GM19397 (cell line): ENCODE measurements around the gene EML1.

Experiments used
- ATAC-seq: cut with Tn5 transposase; IDR thresholded peaks from one replicate; pipeline ENCODE4 v1.9.1; 2021; ENCODE audit warnings: mild to moderate bottlenecking, moderate library complexity; ENCODE audit not compliant: unreplicated experiment

Gene EML1

DNA sequence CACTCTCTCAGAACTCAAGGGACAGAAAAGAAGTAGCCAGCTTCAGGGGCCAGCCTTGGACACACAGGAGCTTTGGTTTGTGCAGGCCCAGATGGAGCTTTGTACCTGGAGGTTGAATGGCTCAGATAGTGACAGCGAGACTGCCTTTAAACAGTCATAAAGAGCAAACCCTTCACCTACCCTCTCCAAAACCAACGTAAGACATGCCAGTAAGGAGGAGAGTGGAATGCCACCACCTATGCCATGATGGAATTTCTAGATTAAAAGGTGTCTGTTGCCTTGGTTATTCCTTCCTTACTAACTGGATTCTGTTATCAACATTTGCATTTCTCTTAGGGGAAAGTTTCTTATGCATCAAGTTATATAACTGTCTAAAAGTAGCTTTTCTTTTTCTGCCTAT is 98.1 kb downstream of the EML1 start:
- ATAC-seq, result no peak

DNA sequence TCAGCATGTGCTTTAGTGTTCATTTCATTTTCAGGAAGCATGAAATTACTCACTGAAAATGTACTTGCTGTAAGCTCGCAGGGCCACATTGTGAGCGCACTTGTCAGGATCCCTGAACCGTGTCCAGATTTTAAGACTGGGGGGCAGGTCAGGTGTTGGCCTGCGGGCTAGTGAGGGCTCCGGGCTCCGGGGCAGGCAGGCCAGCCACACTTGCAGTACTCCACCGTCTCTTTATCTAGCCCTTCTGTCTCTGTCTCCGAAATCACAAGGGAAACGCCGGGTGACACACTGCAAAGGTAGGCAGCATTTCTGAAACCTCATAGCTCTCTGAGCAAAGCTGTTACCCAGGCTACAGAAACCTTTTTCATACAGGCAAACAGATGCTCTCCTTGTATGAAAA is 98.7 kb downstream of the EML1 start:
- no peak for ATAC-seq

GRCh38 chr14:99892406-99892805 is 99.2 kb downstream of the EML1 start:
- no peak for ATAC-seq

DNA sequence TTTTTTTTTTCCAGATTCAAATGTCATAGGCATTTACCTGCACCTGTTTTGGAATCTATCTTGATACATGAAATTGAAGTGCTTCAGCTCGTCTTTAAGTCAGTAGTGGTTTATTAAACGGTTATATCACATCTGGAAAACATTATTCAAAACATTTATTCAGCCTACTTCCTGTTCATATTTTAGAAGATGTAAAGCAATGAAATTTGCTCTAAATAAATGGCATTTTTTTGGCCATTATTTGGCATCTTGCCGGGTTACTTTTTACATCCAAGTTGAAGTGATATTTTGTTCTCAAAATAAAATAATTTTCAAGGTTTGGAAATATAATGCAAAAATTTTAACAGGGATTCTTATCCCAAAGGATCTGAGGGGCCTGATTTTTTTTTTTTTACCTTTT is 103.1 kb downstream of the EML1 start:
- ATAC-seq, result no peak

- ATAC-seq, result no peak
Measured at GRCh38 chr14:99899578-99900178, 106.5 kb downstream of the EML1 start.

GRCh38 chr14:99902925-99903324 is 109.7 kb downstream of the EML1 start:
- ATAC-seq, result no peak

DNA sequence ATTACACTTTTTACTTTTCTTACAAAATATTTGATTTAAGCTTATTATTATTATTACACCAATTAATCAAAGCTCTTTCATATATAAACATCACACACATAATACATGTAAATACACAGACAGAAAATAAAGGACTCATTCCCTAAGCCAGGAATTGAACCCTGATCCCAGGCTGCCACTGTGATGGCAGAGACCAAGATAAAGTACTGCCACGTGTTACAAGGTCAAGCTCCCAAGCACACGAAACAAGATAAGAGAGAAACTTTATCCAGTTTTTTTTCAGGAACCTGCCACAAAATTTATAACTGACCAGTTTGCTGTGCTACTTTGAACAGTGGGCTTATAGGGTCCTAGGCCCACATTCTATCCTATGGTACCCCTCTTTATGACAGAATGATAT is 111.3 kb downstream of the EML1 start:
- no peak for ATAC-seq

DNA sequence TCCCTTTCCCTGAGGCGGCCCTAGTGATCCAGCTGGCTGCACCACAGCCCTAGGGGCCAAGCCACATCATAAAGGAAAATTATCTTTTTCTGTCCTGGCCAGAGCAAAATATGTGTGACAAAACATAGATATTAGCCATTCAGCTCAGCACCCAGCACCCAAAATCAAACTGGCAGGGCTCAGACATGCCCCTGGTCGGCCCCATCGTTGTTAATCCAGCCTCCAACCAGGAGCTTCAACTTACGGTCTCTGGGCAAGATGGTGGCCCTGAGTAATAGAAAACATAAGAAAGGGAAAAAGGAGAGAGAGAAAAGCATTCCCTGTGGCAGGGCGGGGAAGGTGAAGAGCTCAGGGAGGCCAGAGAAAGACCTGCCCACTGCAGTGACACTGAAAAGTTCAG is 111.9 kb downstream of the EML1 start:
- ATAC-seq, result no peak

- ATAC-seq, result no peak
Measured at GRCh38 chr14:99907761-99908652, 114.8 kb downstream of the EML1 start.

- ATAC-seq, result no peak
Measured at GRCh38 chr14:99908653-99909250, 115.5 kb downstream of the EML1 start.

DNA sequence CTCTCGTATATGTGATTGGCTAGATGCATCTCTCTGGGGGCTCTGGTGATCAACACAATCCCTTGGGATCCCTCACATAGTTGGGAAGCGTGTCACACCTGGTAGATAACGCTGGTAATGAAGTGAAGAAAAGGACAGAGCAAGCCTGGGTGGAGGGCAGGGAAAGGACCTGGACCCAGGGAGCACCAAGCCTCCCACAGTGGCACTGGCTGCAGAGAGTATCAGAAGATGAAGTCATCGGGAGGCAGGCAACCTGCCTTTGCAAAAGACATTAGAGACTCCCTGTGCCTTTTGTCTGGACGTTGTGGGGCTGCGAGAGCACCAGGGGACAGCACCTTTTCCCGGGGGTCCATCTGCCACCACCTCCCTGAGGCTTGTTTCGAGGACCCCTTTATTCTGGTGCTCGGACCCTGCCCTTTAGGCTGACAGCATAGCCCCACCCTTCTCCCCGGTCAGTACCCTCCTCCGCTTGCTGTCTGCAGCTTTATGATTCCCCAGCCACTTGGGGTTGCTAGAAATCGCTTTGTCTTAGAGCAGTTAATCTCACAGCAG is 116.4 kb downstream of the EML1 start:
- no peak for ATAC-seq

DNA sequence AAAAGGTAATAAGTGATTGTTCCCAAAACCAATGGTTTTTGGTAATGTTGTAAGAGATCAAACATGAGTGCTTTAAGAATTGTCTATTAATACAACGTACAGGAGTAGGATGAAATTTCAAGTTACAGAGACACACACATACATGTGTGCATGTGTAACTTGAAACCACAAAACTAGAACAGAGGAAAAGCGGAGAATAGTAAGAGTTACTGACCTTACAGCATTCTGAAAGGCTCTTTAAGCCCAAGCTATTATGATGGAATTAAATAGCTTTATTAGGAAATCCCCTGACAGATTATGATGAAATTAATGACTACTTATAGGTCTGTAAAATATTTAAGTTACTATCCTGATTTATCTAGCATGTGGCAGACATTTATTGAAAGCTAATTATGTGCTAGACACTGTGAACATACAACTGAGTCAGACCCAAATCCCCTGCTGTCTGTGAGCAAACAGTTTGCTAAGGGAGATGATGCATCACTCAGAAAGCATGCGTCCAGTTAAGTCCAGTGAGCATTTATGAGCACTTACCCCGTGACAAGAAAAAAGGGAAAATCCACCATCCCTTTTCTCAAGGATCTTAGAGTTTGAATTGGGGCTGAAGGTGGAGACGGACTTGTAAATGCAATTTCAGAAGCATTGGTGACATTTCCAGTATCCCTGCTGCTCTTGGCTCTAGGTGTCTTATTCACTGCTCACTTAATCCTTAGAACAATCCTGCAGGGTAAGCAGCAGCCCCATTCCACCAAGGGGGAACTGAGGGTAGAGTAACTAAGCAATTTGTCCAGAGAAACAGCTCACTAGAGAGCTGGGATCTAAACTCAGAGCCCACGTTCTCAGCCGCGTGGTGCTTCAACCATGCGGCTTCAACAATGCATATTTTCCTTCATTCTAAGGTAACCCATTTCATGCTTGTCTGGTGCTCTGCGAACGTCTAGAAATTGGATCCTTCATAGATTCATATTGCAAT is 117.4 kb downstream of the EML1 start:
- no peak for ATAC-seq

- no peak for ATAC-seq
Measured at GRCh38 chr14:99915305-99916090, 122.3 kb downstream of the EML1 start.

DNA sequence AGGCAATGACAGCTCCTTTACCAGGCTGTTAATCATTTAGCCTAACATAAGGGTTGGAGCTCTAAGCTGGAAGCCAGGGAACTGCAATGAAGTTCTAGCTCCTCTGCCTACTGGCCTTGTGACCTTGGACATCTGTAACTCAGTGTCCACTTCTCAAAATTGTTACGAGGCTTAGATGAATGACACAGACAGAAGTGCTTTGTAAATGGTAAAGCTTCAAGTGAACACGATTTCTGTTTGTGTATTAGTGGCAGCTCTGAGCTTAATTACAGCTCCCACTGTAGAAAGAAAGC is 122.8 kb downstream of the EML1 start:
- no peak for ATAC-seq

DNA sequence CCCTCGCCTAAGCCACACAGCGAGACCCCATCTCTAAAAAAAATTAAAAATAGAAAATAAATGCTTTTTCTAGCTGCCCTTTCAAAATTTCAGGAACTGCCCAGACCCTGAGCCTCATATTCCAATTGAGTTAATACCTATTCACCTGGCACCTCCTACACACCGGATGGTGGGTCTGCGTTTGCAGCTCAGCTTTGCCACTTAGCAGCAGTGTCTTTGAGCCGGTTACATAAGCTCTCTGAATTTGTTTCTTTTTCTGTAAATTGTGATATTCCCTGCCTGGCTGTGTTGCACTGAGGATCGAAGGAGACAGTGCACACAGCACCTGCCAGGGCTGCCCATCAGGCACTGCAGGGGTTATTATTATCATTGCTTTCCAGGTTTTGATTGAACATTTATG is 125.6 kb downstream of the EML1 start:
- no peak for ATAC-seq

GRCh38 chr14:99921425-99921824 is 128.2 kb downstream of the EML1 start:
- ATAC-seq, result no peak

- no peak for ATAC-seq
Measured at GRCh38 chr14:99924379-99924778, 131.2 kb downstream of the EML1 start.

- ATAC-seq, result no peak
Measured at GRCh38 chr14:99925471-99925870, 132.3 kb downstream of the EML1 start.

GRCh38 chr14:99928963-99929362 is 135.8 kb downstream of the EML1 start:
- no peak for ATAC-seq

- no peak for ATAC-seq
Measured at GRCh38 chr14:99929601-99930000, 136.4 kb downstream of the EML1 start.
